AG10803 (cell line): Measurements from ENCODE around the gene TSPAN31.

ENCODE experiments used
- DNase-seq: peaks from one replicate; pipeline ENCODE4 v3.0.0; 2010; ENCODE audit warnings: low read depth
- H3K4me3 ChIP-seq: 2 replicates; pipeline ENCODE4 v1.5.1; 2011; ENCODE audit warnings: mild to moderate bottlenecking, low read length, control low read depth
- TF ChIP-seq, protein P1 (sequence below): conservative IDR thresholded peaks from 2 replicates; pipeline ENCODE4 v1.5.1; 2011; ENCODE audit warnings: mild to moderate bottlenecking, low read length, control low read depth, inconsistent platforms

The TSPAN31 gene

DNA sequence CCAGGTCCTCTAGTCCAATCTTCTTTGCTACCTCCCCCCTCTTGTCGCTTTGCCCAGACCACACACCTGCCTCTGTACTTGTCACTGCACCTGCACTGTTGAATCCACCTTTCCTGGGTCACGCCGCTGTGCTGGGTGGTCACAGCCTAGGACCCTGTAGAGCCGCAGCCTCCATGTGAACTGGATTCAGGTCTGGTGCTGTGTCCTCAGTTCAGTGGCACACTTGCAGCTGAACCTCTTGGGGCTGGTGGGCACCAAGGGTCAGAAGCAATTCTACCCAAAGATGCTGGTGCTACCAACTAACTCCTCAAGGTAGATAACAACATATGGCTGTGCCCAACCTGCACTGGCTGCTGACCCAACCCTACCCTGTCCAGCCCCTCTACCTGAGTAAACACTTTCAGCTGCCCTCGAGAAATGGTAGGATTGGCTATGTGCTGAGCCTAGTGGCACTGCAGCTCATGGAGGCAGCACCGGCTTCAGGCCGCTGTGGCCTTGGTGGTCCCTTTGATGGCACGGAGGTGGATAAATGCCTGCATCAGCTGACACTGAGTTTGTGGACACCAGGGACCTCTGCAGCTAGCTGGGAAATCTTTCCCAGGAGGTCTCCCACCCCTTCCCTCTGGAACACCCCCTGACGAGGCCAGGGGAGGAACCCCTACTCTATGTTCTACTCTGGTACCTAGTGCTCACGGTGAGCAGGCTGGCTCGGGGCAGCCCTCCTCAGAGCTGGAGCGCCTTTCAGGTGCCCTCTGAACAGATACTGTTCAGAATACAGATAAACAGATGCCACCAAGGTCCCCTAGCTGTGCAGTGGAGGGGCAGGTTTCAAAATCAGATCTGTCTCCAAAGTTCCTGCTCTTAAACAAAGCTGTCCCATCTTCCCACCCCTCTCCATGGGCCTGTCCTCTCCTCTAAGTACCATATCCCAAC is 20.6 kb upstream of the TSPAN31 start:
- no peak overlapping the region for H3K4me3 ChIP-seq
- no peak for DNase-seq
- TF ChIP-seq, protein P1, sequence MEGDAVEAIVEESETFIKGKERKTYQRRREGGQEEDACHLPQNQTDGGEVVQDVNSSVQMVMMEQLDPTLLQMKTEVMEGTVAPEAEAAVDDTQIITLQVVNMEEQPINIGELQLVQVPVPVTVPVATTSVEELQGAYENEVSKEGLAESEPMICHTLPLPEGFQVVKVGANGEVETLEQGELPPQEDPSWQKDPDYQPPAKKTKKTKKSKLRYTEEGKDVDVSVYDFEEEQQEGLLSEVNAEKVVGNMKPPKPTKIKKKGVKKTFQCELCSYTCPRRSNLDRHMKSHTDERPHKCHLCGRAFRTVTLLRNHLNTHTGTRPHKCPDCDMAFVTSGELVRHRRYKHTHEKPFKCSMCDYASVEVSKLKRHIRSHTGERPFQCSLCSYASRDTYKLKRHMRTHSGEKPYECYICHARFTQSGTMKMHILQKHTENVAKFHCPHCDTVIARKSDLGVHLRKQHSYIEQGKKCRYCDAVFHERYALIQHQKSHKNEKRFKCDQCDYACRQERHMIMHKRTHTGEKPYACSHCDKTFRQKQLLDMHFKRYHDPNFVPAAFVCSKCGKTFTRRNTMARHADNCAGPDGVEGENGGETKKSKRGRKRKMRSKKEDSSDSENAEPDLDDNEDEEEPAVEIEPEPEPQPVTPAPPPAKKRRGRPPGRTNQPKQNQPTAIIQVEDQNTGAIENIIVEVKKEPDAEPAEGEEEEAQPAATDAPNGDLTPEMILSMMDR, result no peak

DNA sequence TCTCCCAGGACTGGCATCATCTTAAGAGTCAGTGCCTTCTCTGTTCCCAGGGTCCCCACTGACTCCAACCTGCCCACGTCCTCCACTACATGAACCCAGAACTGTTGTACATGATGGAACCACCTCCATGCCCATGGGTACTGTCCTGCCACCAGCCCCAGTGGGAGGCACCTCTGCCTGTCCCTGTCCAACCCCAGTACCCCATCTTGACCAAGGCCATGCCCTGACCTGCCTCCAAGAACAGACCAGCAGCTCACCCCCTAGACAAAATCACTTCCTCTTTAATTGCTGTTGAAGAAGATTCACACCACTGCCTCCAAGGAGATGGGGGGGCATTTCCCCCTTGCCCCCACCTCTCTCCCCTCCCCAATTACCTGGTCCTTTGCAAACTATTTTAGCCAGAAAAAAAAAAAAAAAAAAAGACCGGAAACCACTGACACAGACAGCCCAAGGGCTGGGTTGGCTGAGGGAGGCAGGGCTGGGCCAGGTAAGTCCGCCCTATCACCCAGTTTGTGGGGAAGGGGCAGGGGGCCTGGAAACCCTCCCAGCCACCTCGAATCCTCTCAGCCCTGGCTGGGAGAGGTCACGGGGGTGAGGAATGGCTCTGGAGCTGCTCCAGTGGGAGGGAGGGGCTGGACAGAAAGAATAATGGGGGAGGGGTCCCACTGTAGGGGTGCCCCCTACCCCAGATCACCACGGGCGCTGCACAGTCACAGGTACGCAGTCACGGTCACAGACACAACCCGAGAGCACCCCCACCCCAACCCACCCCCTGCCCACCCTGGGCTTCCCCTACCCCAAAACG is 19.7 kb upstream of the TSPAN31 start:
- H3K4me3 ChIP-seq, result no peak overlapping the region
- DNase-seq, result no peak
- TF ChIP-seq, protein P1, result no peak

DNA sequence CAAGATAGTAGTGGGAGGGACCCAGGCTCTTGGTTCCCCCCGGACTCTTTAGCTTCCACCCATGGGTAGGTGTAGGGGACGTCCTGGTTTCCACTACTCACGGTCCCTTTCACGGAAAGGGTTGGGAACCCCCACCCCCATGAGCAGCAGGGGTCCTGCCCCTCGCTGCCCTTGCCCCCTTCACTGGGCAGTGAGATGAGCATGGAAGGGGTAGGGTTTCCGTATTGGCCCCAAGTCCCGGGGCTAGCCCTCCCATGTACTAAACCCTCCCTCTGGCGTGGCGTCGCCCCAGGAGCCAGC is 19.0 kb upstream of the TSPAN31 start:
- TF ChIP-seq, protein P1, result no peak
- H3K4me3 ChIP-seq, result peak overlapping the region; percentile 98
- DNase-seq, result no peak

DNA sequence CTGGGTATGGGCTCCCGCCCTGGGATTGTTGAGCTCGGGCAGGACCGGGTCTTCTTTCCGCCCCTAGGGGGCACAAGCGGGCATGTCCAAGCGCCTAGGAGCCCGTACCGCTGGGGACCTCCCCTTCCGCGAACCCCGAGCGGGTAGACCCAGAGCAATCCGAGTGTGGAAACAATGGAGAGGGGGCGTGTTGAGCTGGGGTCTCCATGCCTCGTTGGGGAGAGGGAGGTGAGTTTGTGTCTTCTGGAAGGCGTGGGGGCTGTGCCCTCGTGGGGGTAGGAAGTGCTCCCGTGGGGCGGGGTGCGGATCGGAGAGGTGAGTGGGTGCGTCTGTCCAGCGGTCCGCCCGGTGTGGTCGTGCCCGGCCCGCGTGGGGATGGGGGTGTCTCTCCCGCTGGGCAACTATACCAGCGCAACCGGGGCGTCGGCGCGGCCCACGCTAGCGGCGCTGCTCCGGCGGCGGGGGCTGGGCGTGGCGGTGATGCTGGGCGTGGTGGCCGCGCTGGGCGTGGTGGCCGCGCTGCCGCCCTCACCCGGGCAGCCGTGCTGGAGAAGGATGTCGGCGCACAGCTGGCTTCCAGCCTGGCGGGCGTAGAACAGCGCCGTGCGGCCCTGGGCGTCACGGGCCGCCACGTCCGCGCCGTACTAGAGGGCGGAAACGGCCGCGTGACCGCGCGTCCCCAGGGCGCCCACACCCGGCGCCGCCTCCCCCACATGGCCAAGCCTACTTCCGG is 18.5 kb upstream of the TSPAN31 start:
- TF ChIP-seq, protein P1, result peak; percentile 81
- DNase-seq, result peak; percentile 86
- H3K4me3 ChIP-seq, result peak overlapping the region; percentile 98

DNA sequence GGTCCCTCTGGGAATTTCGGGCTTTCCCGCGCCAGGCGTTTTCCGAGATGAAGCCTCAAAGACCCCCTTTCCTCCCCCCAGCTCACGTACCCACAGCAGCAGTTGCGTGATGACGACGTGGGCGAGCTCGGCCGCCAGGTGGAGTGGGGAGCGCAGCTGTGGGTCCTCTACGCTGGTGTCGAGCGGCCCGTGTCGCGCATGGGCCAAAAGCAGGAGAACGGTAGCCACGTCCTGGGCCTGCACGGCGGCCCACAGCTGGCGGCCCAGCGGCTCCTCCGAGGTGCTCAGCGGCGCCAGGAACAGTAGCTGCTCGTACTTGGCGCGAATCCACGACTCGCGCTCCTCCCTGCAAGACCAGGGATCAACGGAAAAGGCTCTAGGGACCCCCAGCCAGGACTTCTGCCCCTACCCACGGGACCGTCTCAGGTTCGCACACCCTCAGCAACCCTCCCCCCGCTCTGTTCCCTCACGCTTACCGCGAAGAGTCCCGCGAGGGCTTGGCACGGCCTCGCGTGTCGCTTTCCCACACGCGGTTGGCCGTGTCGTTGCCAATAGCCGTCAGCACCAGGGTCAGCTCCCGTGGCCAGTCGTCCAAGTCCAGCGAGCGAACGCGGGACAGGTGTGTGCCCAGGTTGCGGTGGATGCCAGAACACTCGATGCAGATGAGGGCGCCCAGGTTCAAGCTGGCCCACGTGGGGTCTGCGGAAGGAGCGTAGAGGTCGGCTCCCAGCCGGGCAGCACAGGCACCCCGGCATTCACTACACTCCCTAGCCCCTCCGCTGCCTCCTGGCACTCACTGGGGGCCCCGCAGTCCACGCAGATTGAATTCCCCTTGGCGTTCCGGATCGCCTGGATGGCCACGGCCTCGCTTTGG is 17.7 kb upstream of the TSPAN31 start:
- TF ChIP-seq, protein P1, result peak; percentile 45
- DNase-seq, result no peak
- H3K4me3 ChIP-seq, result peak overlapping the region; percentile 98

DNA sequence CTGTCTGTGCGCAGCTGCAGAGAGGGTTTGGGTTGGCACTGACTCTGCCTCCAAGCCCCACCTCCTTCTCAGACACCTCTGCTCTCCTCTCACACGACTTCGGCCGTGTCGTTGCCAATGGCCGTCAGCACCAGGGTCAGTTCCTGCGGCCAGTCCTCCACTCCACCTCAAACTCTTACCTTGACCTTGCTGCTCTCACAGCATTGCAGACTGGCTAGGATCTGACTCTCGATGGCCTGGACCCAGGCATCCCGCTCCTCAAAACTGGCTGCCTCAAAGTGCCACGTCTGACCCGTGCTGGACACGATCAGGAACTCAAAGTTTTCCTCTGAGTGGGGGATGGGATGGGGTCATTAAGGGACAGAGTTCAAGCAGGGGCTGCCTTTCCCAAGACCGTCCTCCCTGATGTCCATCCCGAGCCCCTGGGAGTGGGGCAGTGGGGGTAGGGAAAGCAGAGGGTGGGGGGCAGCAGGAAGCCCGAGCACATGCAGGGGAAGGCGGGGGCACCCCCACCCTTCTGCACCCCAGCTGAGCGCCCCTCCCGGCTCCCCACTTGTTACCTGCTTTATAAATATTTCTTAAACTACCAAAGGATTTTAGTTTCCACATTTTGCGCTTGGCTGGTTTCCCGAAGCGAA is 17.0 kb upstream of the TSPAN31 start:
- no peak overlapping the region for H3K4me3 ChIP-seq
- TF ChIP-seq, protein P1, result no peak
- no peak for DNase-seq
